Loucy (cell line): Measurements from ENCODE around the gene SLC26A1.

Source experiments
- EZH2phosphoT487 ChIP-seq: fragments of 200-600 bp; IDR thresholded peaks from 2 replicates; pipeline ENCODE4 v1.6.1; 2018; ENCODE audit warnings: antibody characterized with exemption, mild to moderate bottlenecking, moderate library complexity, borderline replicate concordance
- TF ChIP-seq, protein P1 (sequence below): fragments of 200-600 bp; sonication (generic); conservative IDR thresholded peaks from 2 replicates; pipeline ENCODE4 v1.5.1; 2014; ENCODE audit warnings: mild to moderate bottlenecking, antibody characterized with exemption, low read length

- TF ChIP-seq, protein P1, sequence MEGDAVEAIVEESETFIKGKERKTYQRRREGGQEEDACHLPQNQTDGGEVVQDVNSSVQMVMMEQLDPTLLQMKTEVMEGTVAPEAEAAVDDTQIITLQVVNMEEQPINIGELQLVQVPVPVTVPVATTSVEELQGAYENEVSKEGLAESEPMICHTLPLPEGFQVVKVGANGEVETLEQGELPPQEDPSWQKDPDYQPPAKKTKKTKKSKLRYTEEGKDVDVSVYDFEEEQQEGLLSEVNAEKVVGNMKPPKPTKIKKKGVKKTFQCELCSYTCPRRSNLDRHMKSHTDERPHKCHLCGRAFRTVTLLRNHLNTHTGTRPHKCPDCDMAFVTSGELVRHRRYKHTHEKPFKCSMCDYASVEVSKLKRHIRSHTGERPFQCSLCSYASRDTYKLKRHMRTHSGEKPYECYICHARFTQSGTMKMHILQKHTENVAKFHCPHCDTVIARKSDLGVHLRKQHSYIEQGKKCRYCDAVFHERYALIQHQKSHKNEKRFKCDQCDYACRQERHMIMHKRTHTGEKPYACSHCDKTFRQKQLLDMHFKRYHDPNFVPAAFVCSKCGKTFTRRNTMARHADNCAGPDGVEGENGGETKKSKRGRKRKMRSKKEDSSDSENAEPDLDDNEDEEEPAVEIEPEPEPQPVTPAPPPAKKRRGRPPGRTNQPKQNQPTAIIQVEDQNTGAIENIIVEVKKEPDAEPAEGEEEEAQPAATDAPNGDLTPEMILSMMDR = no peak
- no peak for TF ChIP-seq EZH2phosphoT487
These were observed 43.5 kb downstream of the SLC26A1 start for GRCh38 chr4:949656-950055.
